OCI-LY1 (cell line): ENCODE results near the gene UBASH3B.

Experiments used
- H2AFZ ChIP-seq: fragments of 200-600 bp; sonication (generic), shearing (Covaris generic); 2 replicates; pipeline ENCODE4 v1.6.0; 2014; ENCODE audit warnings: antibody characterized with exemption, mild to moderate bottlenecking, low read length
- H3F3A ChIP-seq: fragments of 200-600 bp; sonication (generic), shearing (Covaris generic); 2 replicates; pipeline ENCODE4 v1.6.0; 2014; ENCODE audit warnings: mild to moderate bottlenecking, antibody characterized with exemption, low read length, moderate library complexity; ENCODE audit not compliant: insufficient read depth
- H3K27ac ChIP-seq: fragments of 200-600 bp; sonication (generic); 2 replicates; pipeline ENCODE4 v1.5.1; 2014; ENCODE audit warnings: low read length, mixed run types, mild to moderate bottlenecking, low read depth; ENCODE audit not compliant: poor library complexity, severe bottlenecking
- H3K27me3 ChIP-seq: fragments of 200-600 bp; sonication (generic); 2 replicates; pipeline ENCODE4 v1.6.0; 2014; ENCODE audit warnings: antibody characterized with exemption, mild to moderate bottlenecking, low read length, moderate library complexity; ENCODE audit not compliant: insufficient read depth
- H3K36me3 ChIP-seq: fragments of 200-600 bp; sonication (generic); 2 replicates; pipeline ENCODE4 v1.6.1; 2014; ENCODE audit warnings: mild to moderate bottlenecking, antibody characterized with exemption, low read length, moderate library complexity, mixed read lengths; ENCODE audit not compliant: insufficient read depth
- H3K4me1 ChIP-seq: fragments of 200-600 bp; sonication (generic); 2 replicates; pipeline ENCODE4 v1.5.1; 2014; ENCODE audit warnings: mild to moderate bottlenecking, low read length, moderate library complexity; ENCODE audit not compliant: insufficient read depth, severe bottlenecking
- H3K4me2 ChIP-seq: fragments of 200-600 bp; sonication (generic), shearing (Covaris generic); 2 replicates; pipeline ENCODE4 v1.6.1; 2014; ENCODE audit warnings: low read length
- H3K4me3 ChIP-seq: fragments of 200-600 bp; sonication (generic); 2 replicates; pipeline ENCODE4 v1.5.1; 2014; ENCODE audit warnings: low read length, low read depth, mild to moderate bottlenecking, mixed read lengths; ENCODE audit not compliant: poor library complexity, severe bottlenecking
- H3K79me2 ChIP-seq: fragments of 200-600 bp; shearing (Covaris generic); 2 replicates; pipeline ENCODE4 v1.6.1; 2016; ENCODE audit warnings: mixed run types, low read length, mixed read lengths; ENCODE audit not compliant: insufficient read depth
- H3K9ac ChIP-seq: fragments of 200-600 bp; sonication (generic), shearing (Covaris generic); 2 replicates; pipeline ENCODE4 v1.6.1; 2014; ENCODE audit warnings: mild to moderate bottlenecking, low read length, mixed read lengths
- H3K9me2 ChIP-seq: fragments of 200-600 bp; sonication (generic), shearing (Covaris generic); 2 replicates; pipeline ENCODE4 v1.6.1; 2014; ENCODE audit warnings: low read depth, mild to moderate bottlenecking, low read length, mixed read lengths
- H3K9me3 ChIP-seq: fragments of 200-600 bp; shearing (Covaris generic); 2 replicates; pipeline ENCODE4 v1.6.1; 2014; ENCODE audit warnings: low read length, mixed read lengths
- H4K20me1 ChIP-seq: fragments of 200-600 bp; sonication (generic), shearing (Covaris generic); 2 replicates; pipeline ENCODE4 v1.6.0; 2016; ENCODE audit warnings: mild to moderate bottlenecking, low read length; ENCODE audit not compliant: insufficient read depth
- CTCF ChIP-seq: fragments of 200-600 bp; sonication (generic), shearing (Covaris generic); IDR thresholded peaks from 2 replicates; pipeline ENCODE4 v1.5.1; 2017; ENCODE audit warnings: mild to moderate bottlenecking, antibody characterized with exemption, low read length, moderate library complexity, mixed read lengths
- EZH2 ChIP-seq: fragments of 200-600 bp; sonication (generic), shearing (Covaris generic); IDR thresholded peaks from 2 replicates; pipeline ENCODE4 v1.8.0; 2017; ENCODE audit warnings: borderline replicate concordance, mixed run types, mild to moderate bottlenecking, antibody characterized with exemption, low read length, moderate library complexity, mixed read lengths

The UBASH3B gene

GRCh38 chr11:122720107-122720881, 64.8 kb downstream of the UBASH3B start:
- H3K27me3 ChIP-seq: no peaks in the 10 kb centered on the region
- no peaks in the 10 kb centered on the region for H4K20me1 ChIP-seq
- no peaks in the 10 kb centered on the region for H3K79me2 ChIP-seq
- H3K36me3 ChIP-seq: no peaks in the 10 kb centered on the region
- H3K9me3 ChIP-seq: no peaks in the 10 kb centered on the region
- H2AFZ ChIP-seq: no peak overlapping the region
- H3K9ac ChIP-seq: no peak overlapping the region
- no peak overlapping the region for H3K4me3 ChIP-seq
- H3K27ac ChIP-seq: no peak overlapping the region
- TF ChIP-seq EZH2 (no peak), CTCF (no peak)
- peaks cover 27% of the 10 kb centered on the region for H3K4me1 ChIP-seq
- H3K9me2 ChIP-seq: no peaks in the 10 kb centered on the region
- H3F3A ChIP-seq: no peaks in the 10 kb centered on the region
- no peak overlapping the region for H3K4me2 ChIP-seq

GRCh38 chr11:122721201-122721963, 65.9 kb downstream of the UBASH3B start:
- no peaks in the 10 kb centered on the region for H4K20me1 ChIP-seq
- peaks cover 16% of the 10 kb centered on the region for H3K4me1 ChIP-seq
- H3K27ac ChIP-seq: no peak overlapping the region
- no peaks in the 10 kb centered on the region for H3K36me3 ChIP-seq
- no peak for TF ChIP-seq EZH2
- no peak for TF ChIP-seq CTCF
- H2AFZ ChIP-seq: no peak overlapping the region
- no peaks in the 10 kb centered on the region for H3K79me2 ChIP-seq
- H3F3A ChIP-seq: no peaks in the 10 kb centered on the region
- H3K27me3 ChIP-seq: no peaks in the 10 kb centered on the region
- no peaks in the 10 kb centered on the region for H3K9me2 ChIP-seq
- no peak overlapping the region for H3K9ac ChIP-seq
- no peak overlapping the region for H3K4me2 ChIP-seq
- H3K4me3 ChIP-seq: no peak overlapping the region
- H3K9me3 ChIP-seq: no peaks in the 10 kb centered on the region

- H3K9me2 ChIP-seq: no peaks in the 10 kb centered on the region
- H3F3A ChIP-seq: no peaks in the 10 kb centered on the region
- H3K27me3 ChIP-seq: no peaks in the 10 kb centered on the region
- H3K4me3 ChIP-seq: no peak overlapping the region
- no peak overlapping the region for H3K27ac ChIP-seq
- no peaks in the 10 kb centered on the region for H3K9me3 ChIP-seq
- H4K20me1 ChIP-seq: no peaks in the 10 kb centered on the region
- no peak overlapping the region for H2AFZ ChIP-seq
- TF ChIP-seq CTCF (no peak), EZH2 (no peak)
- no peak overlapping the region for H3K4me2 ChIP-seq
- no peaks in the 10 kb centered on the region for H3K36me3 ChIP-seq
- H3K4me1 ChIP-seq: peaks cover 13% of the 10 kb centered on the region
- no peak overlapping the region for H3K9ac ChIP-seq
- no peaks in the 10 kb centered on the region for H3K79me2 ChIP-seq
Measured at GRCh38 chr11:122721964-122722266, 66.4 kb downstream of the UBASH3B start.
